Liver (tissue), 9 donors: ENCODE measurements around the gene ASXL2. TPM values are rescaled to one million over a fixed set of nuclear protein-coding genes. Genes with fewer than 3 reads are reported as not detected.

Source experiments
- DNase-seq: peaks from one replicate; pipeline ENCODE4 v3.0.0-alpha.2; 2017; ENCODE audit warnings: low spot score
- H3K27ac ChIP-seq, 2 donors: one replicate each; pipeline ENCODE4 v1.7.0; 2013; ENCODE audit warnings: inconsistent platforms in 2 of 2, low read length in 2 of 2, control low read depth in 1 of 2, low read depth in 1 of 2, mild to moderate bottlenecking in 1 of 2
- H3K27me3 ChIP-seq, 4 donors: one replicate each; pipeline versions ENCODE4 v1.6.1 to v1.7.0; 2013; ENCODE audit warnings: low read length in 3 of 4, inconsistent platforms in 1 of 4, mild to moderate bottlenecking in 1 of 4, moderate library complexity in 1 of 4; ENCODE audit not compliant: control insufficient read depth in 4 of 4, insufficient read depth in 4 of 4
- H3K36me3 ChIP-seq, 4 donors: one replicate each; pipeline versions ENCODE4 v1.6.1 to v1.7.0; 2013; ENCODE audit warnings: low read length in 3 of 4, mild to moderate bottlenecking in 3 of 4, low read depth in 1 of 4, moderate library complexity in 1 of 4; ENCODE audit not compliant: control insufficient read depth in 4 of 4, insufficient read depth in 3 of 4
- H3K4me1 ChIP-seq, 4 donors: one replicate each; pipeline versions ENCODE4 v1.6.1 to v1.7.0; 2013; ENCODE audit warnings: low read length in 3 of 4, mild to moderate bottlenecking in 3 of 4, moderate library complexity in 1 of 4; ENCODE audit not compliant: control insufficient read depth in 4 of 4, insufficient read depth in 4 of 4
- H3K4me3 ChIP-seq, 3 donors: one replicate each; pipeline versions ENCODE4 v1.6.1 to v1.7.0; 2013; ENCODE audit warnings: low read length in 3 of 3, control low read depth in 1 of 3, low read depth in 1 of 3, mild to moderate bottlenecking in 1 of 3
- H3K9ac ChIP-seq, 2 donors: one replicate each; pipeline ENCODE4 v1.7.0; 2013; ENCODE audit warnings: low read length in 2 of 2, mild to moderate bottlenecking in 2 of 2, moderate library complexity in 2 of 2, control low read depth in 1 of 2, low read depth in 1 of 2
- H3K9me3 ChIP-seq, 4 donors: one replicate each; pipeline versions ENCODE4 v1.6.1 to v1.7.0; 2013; ENCODE audit warnings: low read length in 3 of 4; ENCODE audit not compliant: control insufficient read depth in 4 of 4
- EGR1 ChIP-seq, 2 donors: IDR thresholded peaks; 2 replicates each; pipeline ENCODE4 v1.6.1; 2016 to 2018; ENCODE audit warnings: antibody characterized with exemption in 2 of 2, low read depth in 2 of 2
- FOXA1 ChIP-seq: IDR thresholded peaks from 2 replicates; pipeline ENCODE4 v1.6.1; 2016; ENCODE audit warnings: antibody characterized with exemption
- FOXA2 ChIP-seq: IDR thresholded peaks from 2 replicates; pipeline ENCODE4 v1.6.1; 2016; ENCODE audit warnings: antibody characterized with exemption
- GABPA ChIP-seq, 2 donors: IDR thresholded peaks in 1 of 2; conservative IDR thresholded peaks in 1 of 2; 2 replicates each; pipeline ENCODE4 v1.6.1; 2016; ENCODE audit warnings: antibody characterized with exemption in 2 of 2, mild to moderate bottlenecking in 1 of 2, moderate library complexity in 1 of 2
- HNF4A ChIP-seq, 2 donors: conservative IDR thresholded peaks; 2 replicates each; pipeline ENCODE4 v1.6.1; 2016; ENCODE audit warnings: antibody characterized with exemption in 2 of 2, mild to moderate bottlenecking in 2 of 2
- JUND ChIP-seq, 2 donors: IDR thresholded peaks; 2 replicates each; pipeline ENCODE4 v1.6.1; 2016; ENCODE audit warnings: antibody characterized with exemption in 2 of 2
- NR2F2 ChIP-seq: IDR thresholded peaks from 2 replicates; pipeline ENCODE4 v1.6.1; 2016; ENCODE audit warnings: antibody characterized with exemption
- RAD21 ChIP-seq, 2 donors: IDR thresholded peaks; 2 replicates each; pipeline ENCODE4 v1.6.1; 2016; ENCODE audit warnings: antibody characterized with exemption in 2 of 2, mild to moderate bottlenecking in 2 of 2
- REST ChIP-seq: IDR thresholded peaks from 2 replicates; pipeline ENCODE4 v1.6.1; 2016; ENCODE audit warnings: antibody characterized with exemption, mild to moderate bottlenecking
- RXRA ChIP-seq, 2 donors: IDR thresholded peaks; 2 replicates each; pipeline ENCODE4 v1.6.1; 2017 to 2018; ENCODE audit warnings: antibody characterized with exemption in 2 of 2, mild to moderate bottlenecking in 1 of 2
- SP1 ChIP-seq: IDR thresholded peaks from 2 replicates; pipeline ENCODE4 v1.6.1; 2018; ENCODE audit warnings: antibody characterized with exemption, mild to moderate bottlenecking
- TAF1 ChIP-seq: conservative IDR thresholded peaks from 2 replicates; pipeline ENCODE4 v1.6.1; 2016; ENCODE audit warnings: antibody characterized with exemption, mild to moderate bottlenecking
- YY1 ChIP-seq: IDR thresholded peaks from 2 replicates; pipeline ENCODE4 v1.6.1; 2016; ENCODE audit warnings: antibody characterized with exemption, mild to moderate bottlenecking
- WGBS: extraction: QIAGEN DNeasy Blood & Tissue Kit; methylation state at CpG from one replicate; pipeline ENCODE4 v1.1.7; 2013; 5-methylcytosine and 5-hydroxymethylcytosine counted together
- polyA plus RNA-seq, 2 donors: library from polyadenylated mRNA; stranded (reverse) in 1 of 2; unstranded in 1 of 2; fragments of 200-250 nt in 1 of 2; fragments of >200 nt in 1 of 2; fragmentation: Nextera tagmentation in 1 of 2; extraction: Ambion mirVana in 1 of 2; gene quantifications; one replicate each; pipeline versions ENCODE4 v1.2.1 to v1.2.3, GENCODE V29; 2013 to 2015
- total RNA-seq, 2 donors: library from RNA; depleted of rRNA; stranded (reverse); fragments of >200 nt; gene quantifications; one replicate each; pipeline ENCODE4 v1.2.3, GENCODE V29; 2014
- TF ChIP-seq, protein P1 (sequence below): fragments of 150-350 bp; IDR thresholded peaks from 2 replicates; pipeline ENCODE4 v1.5.1; 2017; ENCODE audit warnings: improper control_type of control experiment, low read depth, low read length; ENCODE audit not compliant: missing input control
- TF ChIP-seq, protein P2 (sequence below): IDR thresholded peaks from 2 replicates; pipeline ENCODE4 v1.6.1; 2016; ENCODE audit warnings: antibody characterized with exemption
- TF ChIP-seq, protein P3 (sequence below): IDR thresholded peaks from 2 replicates; pipeline ENCODE4 v1.6.1; 2016; ENCODE audit warnings: antibody characterized with exemption
- TF ChIP-seq, protein P4 (sequence below): IDR thresholded peaks from 2 replicates; pipeline ENCODE4 v1.6.1; 2016; ENCODE audit warnings: antibody characterized with exemption
- donor health status: healthy.
- donor health status: healthy.
- donor health status: healthy.
- donor health status: healthy.
- donor health status: healthy.

ASXL2 gene
- total and polyA plus RNA-seq, 4 donors: 2.4 to 7.3 (median 4.4) TPM

DNA sequence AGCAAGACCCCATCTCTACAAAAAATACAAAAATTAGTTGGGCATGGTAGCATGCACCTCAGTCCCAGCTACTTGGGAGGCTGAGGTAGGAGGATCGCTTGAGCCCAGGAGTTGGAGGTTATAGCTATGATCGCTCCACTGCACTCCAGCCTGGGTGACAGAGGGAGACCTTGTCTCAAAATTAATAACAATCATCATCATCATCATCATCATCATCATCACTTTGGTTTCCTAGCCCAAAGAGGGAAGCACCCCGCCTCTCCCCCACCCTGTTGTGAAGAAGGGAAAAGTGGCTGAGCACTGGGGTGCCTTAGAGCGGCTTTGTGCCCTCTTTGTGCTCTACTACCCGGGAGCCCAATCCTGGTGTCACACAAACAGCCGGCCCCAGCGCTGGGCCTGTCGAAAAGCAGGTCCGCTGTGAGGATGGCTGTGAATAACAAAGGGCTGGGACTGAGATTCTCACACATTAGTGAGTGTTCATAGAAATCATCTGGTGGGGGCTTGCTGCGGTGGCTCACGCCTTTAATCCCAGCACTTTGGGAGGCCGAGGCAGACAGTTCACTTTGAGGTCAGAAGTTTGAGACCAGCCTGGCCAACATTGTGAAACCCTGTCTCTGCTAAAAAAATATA lies 42.6 kb upstream of the ASXL2 start (continued):
- TF ChIP-seq REST: no peak
- no peak for TF ChIP-seq FOXA2
- TF ChIP-seq, protein P1, sequence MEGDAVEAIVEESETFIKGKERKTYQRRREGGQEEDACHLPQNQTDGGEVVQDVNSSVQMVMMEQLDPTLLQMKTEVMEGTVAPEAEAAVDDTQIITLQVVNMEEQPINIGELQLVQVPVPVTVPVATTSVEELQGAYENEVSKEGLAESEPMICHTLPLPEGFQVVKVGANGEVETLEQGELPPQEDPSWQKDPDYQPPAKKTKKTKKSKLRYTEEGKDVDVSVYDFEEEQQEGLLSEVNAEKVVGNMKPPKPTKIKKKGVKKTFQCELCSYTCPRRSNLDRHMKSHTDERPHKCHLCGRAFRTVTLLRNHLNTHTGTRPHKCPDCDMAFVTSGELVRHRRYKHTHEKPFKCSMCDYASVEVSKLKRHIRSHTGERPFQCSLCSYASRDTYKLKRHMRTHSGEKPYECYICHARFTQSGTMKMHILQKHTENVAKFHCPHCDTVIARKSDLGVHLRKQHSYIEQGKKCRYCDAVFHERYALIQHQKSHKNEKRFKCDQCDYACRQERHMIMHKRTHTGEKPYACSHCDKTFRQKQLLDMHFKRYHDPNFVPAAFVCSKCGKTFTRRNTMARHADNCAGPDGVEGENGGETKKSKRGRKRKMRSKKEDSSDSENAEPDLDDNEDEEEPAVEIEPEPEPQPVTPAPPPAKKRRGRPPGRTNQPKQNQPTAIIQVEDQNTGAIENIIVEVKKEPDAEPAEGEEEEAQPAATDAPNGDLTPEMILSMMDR: no peak
- no peak for TF ChIP-seq TAF1
- no peak for TF ChIP-seq HNF4A (conservative IDR thresholded peaks at IDR 0.05)
- no peak for TF ChIP-seq NR2F2
- TF ChIP-seq RAD21 (IDR thresholded peaks at IDR 0.05): no peak
- no peak for TF ChIP-seq RXRA (IDR thresholded peaks at IDR 0.05)
- TF ChIP-seq YY1: no peak
- no peak for TF ChIP-seq FOXA1
- TF ChIP-seq EGR1 (IDR thresholded peaks at IDR 0.05; ENCODE audit: low read depth in 2 of 2): no peak

GRCh38 chr2:25920336-25920735 lies 42.0 kb upstream of the ASXL2 start:
- TF ChIP-seq YY1: no peak
- TF ChIP-seq, protein P2, sequence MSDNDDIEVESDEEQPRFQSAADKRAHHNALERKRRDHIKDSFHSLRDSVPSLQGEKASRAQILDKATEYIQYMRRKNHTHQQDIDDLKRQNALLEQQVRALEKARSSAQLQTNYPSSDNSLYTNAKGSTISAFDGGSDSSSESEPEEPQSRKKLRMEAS: no peak
- TF ChIP-seq, protein P3, sequence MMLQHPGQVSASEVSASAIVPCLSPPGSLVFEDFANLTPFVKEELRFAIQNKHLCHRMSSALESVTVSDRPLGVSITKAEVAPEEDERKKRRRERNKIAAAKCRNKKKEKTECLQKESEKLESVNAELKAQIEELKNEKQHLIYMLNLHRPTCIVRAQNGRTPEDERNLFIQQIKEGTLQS: no peak
- no peak for TF ChIP-seq EGR1 (IDR thresholded peaks at IDR 0.05; ENCODE audit: low read depth in 2 of 2)
- no peak for TF ChIP-seq FOXA2
- TF ChIP-seq JUND (IDR thresholded peaks at IDR 0.05): no peak
- 93% methylated on average over 5 of the region's 5 CpGs for WGBS
- Histone ChIP-seq H3K9me3 (no peaks in the 10 kb centered on the region), H3K27me3 (no peaks in the 10 kb centered on the region), H3K27ac (no peak overlapping the region), H3K36me3 (no peaks in the 10 kb centered on the region), H3K4me3 (no peak overlapping the region), H3K4me1 (no peaks in the 10 kb centered on the region), H3K9ac (no peak overlapping the region)
- no peak for DNase-seq

- Histone ChIP-seq H3K4me1 (no peaks in the 10 kb centered on the region), H3K36me3 (no peaks in the 10 kb centered on the region), H3K27me3 (no peaks in the 10 kb centered on the region), H3K27ac (no peak overlapping the region), H3K9me3 (no peaks in the 10 kb centered on the region), H3K9ac (no peak overlapping the region), H3K4me3 (no peak overlapping the region)
- 88% methylated on average over 3 of the region's 3 CpGs for WGBS
- no peak for DNase-seq
- no peak for TF ChIP-seq SP1
- no peak for TF ChIP-seq GABPA (IDR thresholded peaks at IDR 0.05 in 1 of 2, conservative IDR thresholded peaks at IDR 0.05 in 1 of 2)
- TF ChIP-seq TAF1: no peak
- TF ChIP-seq, protein P4, sequence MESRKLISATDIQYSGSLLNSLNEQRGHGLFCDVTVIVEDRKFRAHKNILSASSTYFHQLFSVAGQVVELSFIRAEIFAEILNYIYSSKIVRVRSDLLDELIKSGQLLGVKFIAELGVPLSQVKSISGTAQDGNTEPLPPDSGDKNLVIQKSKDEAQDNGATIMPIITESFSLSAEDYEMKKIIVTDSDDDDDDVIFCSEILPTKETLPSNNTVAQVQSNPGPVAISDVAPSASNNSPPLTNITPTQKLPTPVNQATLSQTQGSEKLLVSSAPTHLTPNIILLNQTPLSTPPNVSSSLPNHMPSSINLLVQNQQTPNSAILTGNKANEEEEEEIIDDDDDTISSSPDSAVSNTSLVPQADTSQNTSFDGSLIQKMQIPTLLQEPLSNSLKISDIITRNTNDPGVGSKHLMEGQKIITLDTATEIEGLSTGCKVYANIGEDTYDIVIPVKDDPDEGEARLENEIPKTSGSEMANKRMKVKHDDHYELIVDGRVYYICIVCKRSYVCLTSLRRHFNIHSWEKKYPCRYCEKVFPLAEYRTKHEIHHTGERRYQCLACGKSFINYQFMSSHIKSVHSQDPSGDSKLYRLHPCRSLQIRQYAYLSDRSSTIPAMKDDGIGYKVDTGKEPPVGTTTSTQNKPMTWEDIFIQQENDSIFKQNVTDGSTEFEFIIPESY: no peak
- TF ChIP-seq NR2F2: no peak
- TF ChIP-seq, protein P3: no peak
- TF ChIP-seq FOXA1: no peak
- TF ChIP-seq FOXA2: no peak
- TF ChIP-seq, protein P1: no peak
Measured at GRCh38 chr2:25917832-25918231, 39.5 kb upstream of the ASXL2 start.
